LHCN-M2 (cell line): ENCODE results near the gene CD80. TPM values are rescaled to one million over a fixed set of nuclear protein-coding genes. Genes with fewer than 3 reads are reported as not detected.

Source experiments
- DNase-seq: peaks from one replicate; pipeline ENCODE4 v3.0.0-alpha.2; 2012; ENCODE audit warnings: low read depth
- total RNA-seq: library from RNA; depleted of rRNA; stranded (reverse); fragments of >200 nt; gene quantifications from 2 replicates; pipeline ENCODE4 v1.2.3, GENCODE V29; 2014

The CD80 gene
- total RNA-seq, 1 experiment from 2014 or later = not detected

DNA sequence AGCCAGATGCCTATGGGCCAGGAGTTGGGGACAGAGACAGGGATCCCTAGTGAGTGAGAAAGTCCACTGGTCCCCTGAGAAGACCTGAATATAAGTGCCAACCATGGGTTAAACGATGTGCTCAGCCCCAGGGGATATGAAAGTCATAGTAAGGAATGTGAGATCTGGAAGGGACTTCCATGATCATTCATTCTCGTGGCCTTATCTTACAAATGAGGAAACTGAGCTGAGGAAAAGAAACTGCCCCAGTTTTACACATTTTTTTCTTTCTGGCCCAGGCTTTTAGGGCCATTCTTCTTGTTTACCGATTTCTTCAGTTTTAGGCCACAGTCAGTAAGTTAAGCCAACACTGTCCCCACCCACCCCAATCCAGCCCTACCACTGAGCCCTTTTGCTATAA lies 11.1 kb downstream of the CD80 start:
- DNase-seq = no peak

- no peak for DNase-seq
These were observed 12.2 kb downstream of the CD80 start for GRCh38 chr3:119547227-119547626.

DNA sequence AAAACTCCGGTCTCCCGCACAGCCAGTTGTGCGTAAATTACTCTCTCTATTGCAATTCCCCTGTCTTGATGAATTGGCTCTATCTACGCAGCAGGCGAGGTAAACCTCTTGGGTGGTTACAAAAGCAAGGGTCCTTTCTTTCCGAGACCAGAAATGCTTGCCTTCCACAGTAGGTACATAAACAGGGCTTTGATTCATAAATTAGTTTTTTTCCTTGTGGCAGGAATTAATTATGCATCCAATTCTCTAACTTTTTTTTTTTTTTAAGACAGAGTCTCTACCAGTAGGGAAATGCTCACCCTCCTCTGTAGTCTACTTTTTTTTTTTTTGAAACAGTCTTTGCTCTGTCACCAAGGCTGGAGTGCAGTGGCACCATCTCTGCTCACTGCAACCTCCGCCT lies 16.3 kb downstream of the CD80 start:
- DNase-seq = no peak

GRCh38 chr3:119542168-119542767 lies 17.1 kb downstream of the CD80 start:
- DNase-seq = no peak

DNA sequence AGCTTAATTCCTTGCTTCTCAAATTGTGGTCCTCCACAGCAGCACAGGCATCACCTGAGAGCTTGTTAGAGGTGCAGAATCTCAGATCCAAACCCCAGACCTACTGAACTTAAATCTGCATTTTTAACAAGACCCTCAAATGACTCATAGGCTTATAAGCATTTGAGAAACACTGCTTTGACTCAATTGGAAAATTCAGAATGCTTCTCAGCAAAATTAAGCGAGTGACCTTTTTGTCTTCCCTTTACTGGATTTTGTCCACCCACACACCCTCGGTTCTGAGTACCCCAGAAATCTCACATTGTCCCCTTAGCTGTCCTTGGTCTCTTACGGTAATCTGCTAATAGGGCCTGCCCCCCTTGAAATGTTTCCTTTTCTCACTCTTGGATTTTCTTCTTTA lies 17.9 kb downstream of the CD80 start:
- DNase-seq = no peak

DNA sequence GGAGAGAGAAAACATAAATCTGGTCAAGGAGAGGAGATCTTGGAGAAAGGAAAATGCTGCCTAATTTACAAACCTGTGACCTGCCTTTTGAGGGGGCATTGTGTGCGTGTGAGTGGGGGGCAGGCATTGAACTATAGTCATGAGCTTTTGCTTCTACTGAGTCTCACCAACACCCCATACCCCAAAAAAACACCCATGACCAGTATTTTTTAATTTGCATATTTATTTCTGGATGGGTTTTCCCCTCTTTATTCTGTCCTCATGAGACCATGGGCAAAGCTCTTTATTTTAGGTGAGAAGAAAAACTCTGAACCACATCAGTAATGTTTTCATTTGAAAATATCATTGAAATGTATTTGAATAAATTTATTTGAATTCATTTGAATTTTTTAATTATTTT lies 20.6 kb downstream of the CD80 start:
- no peak for DNase-seq

- DNase-seq = no peak
These were observed 22.7 kb downstream of the CD80 start for GRCh38 chr3:119536757-119537156.

- DNase-seq = no peak
These were observed 25.1 kb downstream of the CD80 start for GRCh38 chr3:119534296-119534695.

DNA sequence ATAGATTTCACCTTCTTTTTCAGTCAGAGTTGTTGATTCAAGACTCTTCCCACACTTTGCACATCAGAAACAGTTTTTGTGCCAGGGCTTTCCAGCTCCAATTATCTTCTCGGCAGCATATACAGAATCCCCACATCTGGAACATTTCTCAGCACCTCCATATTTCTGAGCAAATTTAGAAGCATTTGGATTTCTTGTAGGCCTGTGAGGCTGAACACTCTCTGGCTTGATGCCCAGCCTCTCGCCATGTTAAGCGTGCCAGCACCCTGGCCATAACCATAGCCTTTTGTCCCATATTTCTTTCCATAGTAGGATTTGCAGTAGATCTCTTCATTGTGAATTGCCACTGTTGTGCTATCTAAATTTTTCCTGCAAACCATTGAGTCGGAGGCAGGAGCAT lies 28.3 kb downstream of the CD80 start:
- no peak for DNase-seq

- DNase-seq = peak; percentile 10
These were observed 29.0 kb downstream of the CD80 start for GRCh38 chr3:119530456-119530855.

DNA sequence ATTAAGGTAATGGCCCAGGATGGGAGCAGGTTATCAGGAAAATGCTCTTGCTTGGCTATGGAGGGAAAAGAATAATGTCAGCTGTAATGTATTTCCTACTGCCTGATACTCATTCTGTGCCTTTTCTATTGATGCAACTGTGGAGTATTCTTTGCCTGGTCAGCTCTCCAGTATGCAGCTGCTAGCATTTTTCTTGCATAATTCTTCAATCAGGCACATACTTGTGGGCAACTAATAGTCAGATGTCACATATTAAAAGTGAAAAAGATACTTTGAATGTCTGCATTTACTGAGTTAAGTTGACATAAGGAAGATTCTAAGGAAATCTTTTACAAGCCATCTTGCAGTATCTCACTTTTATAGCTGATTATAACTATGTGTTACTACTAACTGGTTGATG lies 29.5 kb downstream of the CD80 start:
- DNase-seq = peak; percentile 79

DNA sequence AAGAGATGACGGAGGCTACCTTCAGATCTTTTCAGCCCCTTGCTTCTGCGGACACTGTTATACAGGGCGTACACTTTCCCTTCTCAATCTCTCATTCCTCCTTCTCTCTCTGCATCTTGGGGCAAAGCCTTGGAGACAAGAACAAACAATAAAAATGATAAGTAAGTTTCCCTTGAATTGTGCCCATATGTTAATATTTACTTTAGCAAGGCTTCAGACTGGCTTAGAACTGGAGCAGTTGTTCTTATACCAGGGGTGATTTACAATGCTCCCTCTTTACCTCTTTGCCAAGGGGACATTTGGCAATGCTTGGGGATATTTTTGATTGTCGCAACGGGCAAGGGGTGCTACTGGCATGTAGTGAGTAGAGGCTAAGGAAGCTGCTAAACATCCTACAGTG lies 31.7 kb downstream of the CD80 start:
- no peak for DNase-seq

DNA sequence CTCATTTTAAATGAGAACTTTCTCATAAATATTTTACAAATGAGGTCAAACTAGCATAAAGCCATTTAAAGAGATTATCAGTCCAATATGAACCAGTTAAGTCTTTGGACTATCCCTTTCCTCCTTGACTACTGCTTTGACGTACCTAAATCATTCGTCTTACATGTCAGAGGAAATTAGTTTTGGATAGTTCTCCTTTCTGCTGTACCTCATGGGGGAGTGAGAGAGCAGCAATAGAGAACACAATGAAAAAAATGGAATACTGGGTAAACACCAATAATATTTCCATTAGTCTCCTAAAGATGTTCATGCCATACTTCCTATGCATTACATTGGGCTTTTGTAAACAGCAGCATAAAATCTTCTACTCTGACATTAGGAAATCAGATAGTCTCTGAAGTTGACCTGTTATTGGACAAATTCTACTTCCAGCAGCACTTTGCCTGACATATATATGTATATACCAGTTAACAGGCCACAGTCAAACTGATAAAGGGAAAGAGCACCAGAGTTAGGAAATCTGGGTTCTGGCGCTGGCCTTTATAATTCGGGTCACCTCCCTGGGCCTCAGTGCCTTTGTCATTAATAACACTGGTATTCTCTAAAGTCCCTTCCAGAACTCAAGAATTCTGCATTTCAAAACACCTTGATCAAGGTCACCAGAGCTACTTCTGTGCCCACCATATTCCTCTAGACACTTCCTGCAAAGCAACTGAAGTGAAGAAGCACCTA lies 34.3 kb downstream of the CD80 start:
- DNase-seq = peak; percentile 20

- no peak for DNase-seq
These were observed 41.4 kb downstream of the CD80 start for GRCh38 chr3:119518026-119518425.

DNA sequence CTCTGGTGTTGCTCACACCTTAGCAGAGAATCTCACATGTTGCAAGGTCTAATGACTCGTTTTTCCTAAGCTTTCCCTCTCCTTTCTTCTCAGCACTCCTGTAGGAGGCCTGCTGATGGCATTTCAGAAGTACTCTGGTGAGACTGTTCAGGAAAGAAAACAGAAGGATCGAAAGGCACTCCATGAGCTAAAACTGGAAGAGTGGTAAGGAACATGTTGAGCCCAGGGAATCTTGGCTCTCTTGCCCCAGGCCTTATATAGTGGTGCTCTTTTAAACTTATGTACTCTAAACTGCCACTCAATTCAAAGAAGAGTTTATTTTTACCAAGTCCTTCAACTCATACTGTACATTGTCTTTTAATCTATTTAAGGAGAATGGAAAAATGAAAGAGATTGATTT lies 42.3 kb downstream of the CD80 start:
- no peak for DNase-seq

DNA sequence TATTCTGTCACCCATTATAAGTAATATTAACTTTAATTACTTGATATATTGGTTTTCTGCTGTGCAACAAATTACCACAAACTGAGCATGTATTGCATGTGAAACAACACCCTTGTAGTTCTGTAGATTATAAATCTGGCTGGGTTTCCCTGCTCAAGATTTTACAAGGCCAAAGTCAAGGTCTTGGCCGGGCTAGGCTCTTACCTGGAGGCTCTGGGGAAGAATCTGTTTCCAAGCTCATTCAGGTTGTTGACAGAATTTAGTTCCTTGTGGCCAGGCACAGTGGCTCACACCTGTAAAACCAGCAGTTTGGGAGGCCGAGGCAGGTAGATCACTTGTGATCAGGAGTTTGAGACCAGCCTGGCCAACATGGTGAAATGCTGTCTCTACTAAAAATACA lies 44.8 kb downstream of the CD80 start:
- no peak for DNase-seq

DNA sequence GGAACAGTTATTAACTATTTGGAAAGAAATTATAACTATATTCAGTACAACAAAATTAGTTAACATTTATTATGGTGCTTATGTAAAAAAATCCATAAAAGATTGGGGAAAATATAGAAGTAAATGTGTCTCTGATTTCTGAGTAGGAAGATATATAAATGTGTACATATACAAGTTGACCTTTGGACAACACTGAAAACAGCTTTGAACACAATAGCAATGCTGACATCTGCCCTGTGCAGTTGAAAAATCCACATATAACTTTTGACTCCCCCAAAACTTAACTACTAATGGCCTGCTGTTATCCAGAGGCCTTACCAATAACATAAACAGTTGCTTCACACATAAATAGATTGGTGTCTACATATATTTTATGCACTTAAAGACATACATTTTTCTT lies 48.7 kb downstream of the CD80 start:
- no peak for DNase-seq

GRCh38 chr3:119508172-119508845 lies 51.1 kb downstream of the CD80 start:
- DNase-seq = no peak

- no peak for DNase-seq
These were observed 52.0 kb downstream of the CD80 start for GRCh38 chr3:119507404-119507803.

DNA sequence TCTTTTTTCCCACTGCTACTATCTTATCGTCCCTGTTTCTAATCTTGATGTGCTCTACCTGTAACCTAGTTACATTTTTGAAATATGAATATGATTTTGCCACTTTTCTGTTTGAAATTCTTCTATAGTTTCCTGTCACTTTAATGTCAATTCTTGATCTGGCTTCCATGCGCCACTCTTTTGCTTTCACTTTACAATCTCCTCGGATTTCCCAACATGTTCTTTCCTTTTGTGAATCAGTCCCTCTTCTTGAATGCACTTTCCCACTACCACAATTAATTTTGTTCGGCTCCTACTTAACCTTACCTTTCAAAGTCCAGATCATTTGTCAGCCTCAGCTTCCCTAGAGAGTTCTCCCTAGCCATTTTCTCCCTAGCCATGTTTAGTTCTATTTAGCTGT lies 52.8 kb downstream of the CD80 start:
- no peak for DNase-seq

- no peak for DNase-seq
These were observed 58.5 kb downstream of the CD80 start for GRCh38 chr3:119500901-119501300.

- no peak for DNase-seq
These were observed 59.1 kb downstream of the CD80 start for GRCh38 chr3:119500265-119500664.
